ENCODE measurements around the gene ABI3BP.

Gene ABI3BP

DNA sequence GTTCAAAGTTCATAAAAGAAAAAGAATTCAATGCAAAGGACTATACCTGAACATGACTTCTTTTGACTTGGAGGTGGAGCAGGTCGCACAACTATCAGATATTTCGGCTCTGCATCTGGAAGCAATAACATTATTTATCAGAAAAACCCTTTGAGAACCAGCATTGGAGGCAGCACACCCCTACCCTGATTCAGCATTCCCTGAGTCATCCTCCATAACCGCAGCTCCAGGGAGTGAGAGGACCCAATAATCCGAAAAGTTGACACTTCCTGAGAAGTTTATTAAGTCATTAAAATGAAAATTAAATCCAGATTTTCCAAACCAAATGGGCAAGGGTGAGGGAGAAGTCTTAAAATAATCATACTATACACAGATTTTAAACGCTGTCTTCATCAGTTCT lies 90.6 kb downstream of the ABI3BP start:
- Histone ChIP-seq H3K9ac (ENCODE audit: low read depth, low read length) (no peak overlapping the region), H3K9me3 (ENCODE audit: control insufficient read depth, insufficient read depth, low read length) (no peaks in the 10 kb centered on the region), H3K36me3 (ENCODE audit: insufficient read depth, low read length) (no peaks in the 10 kb centered on the region), H3K4me1 (ENCODE audit: insufficient read depth, low read length) (no peaks in the 10 kb centered on the region)

DNA sequence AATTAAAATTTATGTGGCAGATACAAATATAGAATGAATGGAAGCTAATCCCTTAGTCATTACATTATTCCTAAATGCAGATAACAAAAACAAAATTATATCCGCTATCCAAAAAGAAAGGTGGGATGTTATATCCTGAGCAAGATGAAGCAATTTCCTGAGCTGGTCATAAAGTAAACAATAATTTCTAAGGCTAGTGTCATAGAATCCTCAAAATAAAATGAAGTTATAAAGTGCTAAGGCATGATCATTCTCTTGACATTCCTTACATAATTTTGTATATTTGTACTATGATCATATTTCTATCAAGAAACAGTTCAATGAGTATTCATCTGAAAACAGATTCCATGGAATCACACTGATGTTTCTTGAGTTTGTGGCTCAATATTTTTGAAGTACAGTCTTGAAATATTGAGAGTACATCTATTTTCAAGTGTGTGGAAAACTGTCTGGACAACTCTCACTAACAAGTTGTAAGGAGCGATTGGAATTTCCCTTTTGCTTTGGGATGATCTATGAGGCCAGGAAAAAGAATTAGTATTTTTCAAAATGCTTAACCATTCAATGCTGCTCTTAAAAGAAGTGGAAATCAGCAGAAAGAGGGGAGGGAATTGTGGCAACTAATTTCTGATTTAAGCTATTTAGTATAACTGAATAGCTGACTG lies 92.4 kb downstream of the ABI3BP start:
- no peaks in the 10 kb centered on the region for H3K9me3 ChIP-seq (ENCODE audit: control insufficient read depth, insufficient read depth, low read length)
- no peaks in the 10 kb centered on the region for H3K4me1 ChIP-seq (ENCODE audit: insufficient read depth, low read length)
- no peaks in the 10 kb centered on the region for H3K36me3 ChIP-seq (ENCODE audit: insufficient read depth, low read length)
- H3K9ac ChIP-seq (ENCODE audit: low read depth, low read length): no peak overlapping the region

DNA sequence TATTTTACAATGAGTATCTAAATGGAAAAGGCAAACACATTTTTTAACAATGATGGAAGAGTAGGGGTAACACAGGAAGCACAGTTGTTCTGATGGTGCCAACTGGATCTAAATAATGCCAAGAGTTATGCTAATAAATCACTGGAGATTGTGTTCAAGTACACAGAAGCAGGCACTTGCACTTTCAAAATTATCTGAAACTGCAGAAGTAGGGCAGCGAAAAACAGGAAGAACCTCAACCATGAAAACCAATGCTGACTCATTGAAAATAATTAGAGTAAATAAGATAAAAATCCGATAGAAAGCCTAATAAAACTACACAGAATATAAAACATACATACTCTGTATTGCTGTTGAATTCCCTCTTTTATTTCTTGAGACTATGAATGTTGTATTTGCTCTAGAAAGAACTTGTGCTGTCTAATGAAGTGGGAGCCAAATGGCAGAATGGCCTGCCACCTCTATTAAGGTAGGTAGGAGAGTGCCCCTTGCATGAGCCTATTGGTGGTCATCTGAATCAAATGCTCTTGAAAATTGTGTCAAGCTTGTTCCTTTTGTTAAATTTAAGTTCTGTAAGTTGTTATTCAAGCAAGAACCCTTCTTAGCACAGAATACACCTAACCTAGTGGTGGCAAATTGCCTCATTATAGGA lies 93.7 kb downstream of the ABI3BP start:
- Histone ChIP-seq H3K4me1 (ENCODE audit: insufficient read depth, low read length) (no peaks in the 10 kb centered on the region), H3K9me3 (ENCODE audit: control insufficient read depth, insufficient read depth, low read length) (no peaks in the 10 kb centered on the region), H3K9ac (ENCODE audit: low read depth, low read length) (no peak overlapping the region), H3K36me3 (ENCODE audit: insufficient read depth, low read length) (no peaks in the 10 kb centered on the region)

DNA sequence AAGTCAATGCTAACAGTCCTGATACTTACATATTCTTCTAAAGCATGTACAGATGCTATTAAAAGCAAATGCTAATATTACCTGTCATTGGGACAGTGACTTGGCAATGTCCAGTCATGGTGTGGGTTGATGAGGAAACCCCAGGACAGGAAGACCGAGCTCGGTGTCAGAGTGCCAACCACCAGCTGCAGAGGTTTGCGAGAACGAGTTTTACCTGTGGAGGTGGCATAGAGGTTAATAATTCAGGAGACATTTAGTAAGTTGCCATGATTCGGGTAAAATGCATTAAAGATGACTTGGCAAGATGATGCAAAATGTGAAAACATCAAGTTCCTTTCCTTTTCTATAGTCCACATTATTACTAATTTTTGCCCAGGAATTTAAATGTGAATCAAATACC lies 94.5 kb downstream of the ABI3BP start:
- Histone ChIP-seq H3K4me1 (ENCODE audit: insufficient read depth, low read length) (no peaks in the 10 kb centered on the region), H3K36me3 (ENCODE audit: insufficient read depth, low read length) (no peaks in the 10 kb centered on the region), H3K9me3 (ENCODE audit: control insufficient read depth, insufficient read depth, low read length) (no peaks in the 10 kb centered on the region), H3K9ac (ENCODE audit: low read depth, low read length) (no peak overlapping the region)

DNA sequence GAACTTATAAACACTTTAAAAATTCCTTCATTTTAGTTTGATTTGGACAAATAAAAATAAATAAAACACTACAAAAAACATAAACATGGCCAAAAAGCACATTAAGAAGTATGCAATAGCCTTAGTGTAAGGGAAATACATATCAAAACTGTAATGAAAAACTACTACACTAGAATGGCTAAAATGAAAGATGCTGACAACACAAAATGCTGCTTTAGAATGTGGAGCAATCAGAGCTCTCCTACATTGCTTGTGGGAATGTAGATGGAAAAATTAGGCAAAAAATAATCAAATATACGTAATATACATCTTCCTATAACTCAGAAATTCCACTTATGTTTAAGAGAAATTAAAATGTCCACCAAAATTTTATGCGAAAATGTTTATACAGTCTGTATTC lies 96.2 kb downstream of the ABI3BP start:
- H3K36me3 ChIP-seq (ENCODE audit: insufficient read depth, low read length): no peaks in the 10 kb centered on the region

DNA sequence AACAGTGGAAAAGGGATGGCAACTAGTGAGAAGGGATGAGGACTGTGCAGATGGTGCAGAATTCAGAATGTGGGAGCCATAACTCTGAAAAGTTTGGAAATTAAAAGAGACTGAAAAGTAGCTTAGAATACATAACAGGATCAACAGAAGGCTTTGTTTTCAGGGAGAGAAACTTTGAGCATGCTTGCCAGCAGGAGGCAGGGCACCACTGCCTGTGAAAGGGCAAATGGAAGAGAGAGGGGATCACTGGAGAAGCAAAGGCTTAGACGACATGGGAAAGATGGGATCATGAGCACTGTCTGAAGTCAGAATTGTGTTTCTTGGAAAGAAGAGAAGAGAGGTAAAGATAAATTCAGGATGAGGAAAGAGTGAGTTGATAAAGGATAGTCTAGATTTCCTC lies 99.6 kb downstream of the ABI3BP start:
- Histone ChIP-seq H3K4me1 (ENCODE audit: insufficient read depth, low read length) (no peaks in the 10 kb centered on the region), H3K36me3 (ENCODE audit: insufficient read depth, low read length) (no peaks in the 10 kb centered on the region), H3K9ac (ENCODE audit: low read depth, low read length) (no peak overlapping the region), H3K9me3 (ENCODE audit: control insufficient read depth, insufficient read depth, low read length) (no peaks in the 10 kb centered on the region)

More for the DNA sequence above, 96.2 kb downstream of the ABI3BP start:
- Histone ChIP-seq H3K9ac (ENCODE audit: low read depth, low read length) (no peak overlapping the region), H3K4me1 (ENCODE audit: insufficient read depth, low read length) (no peaks in the 10 kb centered on the region), H3K9me3 (ENCODE audit: control insufficient read depth, insufficient read depth, low read length) (no peaks in the 10 kb centered on the region)

DNA sequence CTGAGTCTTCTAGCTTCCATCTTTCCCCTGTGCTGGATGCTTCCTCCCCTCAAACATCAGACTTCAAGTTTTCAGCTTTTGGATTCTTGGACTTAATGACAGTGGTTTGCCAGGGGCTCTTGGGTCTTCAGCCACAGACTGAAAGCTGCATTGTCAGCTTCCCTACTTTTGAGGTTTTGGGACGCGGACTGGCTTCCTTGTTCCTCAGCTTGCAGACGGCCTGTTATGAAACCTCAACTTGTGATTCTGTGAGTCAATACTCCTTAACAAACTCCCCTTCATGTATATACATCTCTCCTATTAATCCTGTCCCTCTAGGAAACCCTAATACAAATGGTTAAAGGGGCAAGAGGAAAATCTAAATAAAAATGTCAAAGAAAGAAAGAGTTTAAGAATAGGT lies 100.1 kb downstream of the ABI3BP start:
- Histone ChIP-seq H3K9ac (ENCODE audit: low read depth, low read length) (no peak overlapping the region), H3K4me1 (ENCODE audit: insufficient read depth, low read length) (no peaks in the 10 kb centered on the region), H3K9me3 (ENCODE audit: control insufficient read depth, insufficient read depth, low read length) (no peaks in the 10 kb centered on the region), H3K36me3 (ENCODE audit: insufficient read depth, low read length) (no peaks in the 10 kb centered on the region)

DNA sequence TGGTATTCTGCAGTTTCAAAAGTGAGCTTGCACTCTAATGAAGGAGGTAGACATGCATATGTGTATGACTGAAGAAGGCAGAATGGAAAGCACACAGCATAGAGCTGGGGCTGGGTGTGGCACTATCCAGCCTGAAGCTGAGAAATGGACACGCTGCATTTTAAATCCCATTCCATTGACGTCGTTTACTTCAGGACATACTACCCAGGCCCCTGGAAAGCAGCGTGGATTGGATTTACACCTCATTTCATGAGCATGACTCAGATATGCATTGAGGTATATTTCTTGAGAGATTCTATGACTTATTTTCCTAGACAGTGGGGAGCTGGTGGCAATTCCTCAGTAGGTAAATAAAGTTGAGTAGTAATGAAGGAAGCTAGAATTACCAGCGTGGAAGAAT lies 101.4 kb downstream of the ABI3BP start:
- Histone ChIP-seq H3K4me1 (ENCODE audit: insufficient read depth, low read length) (no peaks in the 10 kb centered on the region), H3K9me3 (ENCODE audit: control insufficient read depth, insufficient read depth, low read length) (no peaks in the 10 kb centered on the region), H3K36me3 (ENCODE audit: insufficient read depth, low read length) (no peaks in the 10 kb centered on the region), H3K9ac (ENCODE audit: low read depth, low read length) (no peak overlapping the region)

DNA sequence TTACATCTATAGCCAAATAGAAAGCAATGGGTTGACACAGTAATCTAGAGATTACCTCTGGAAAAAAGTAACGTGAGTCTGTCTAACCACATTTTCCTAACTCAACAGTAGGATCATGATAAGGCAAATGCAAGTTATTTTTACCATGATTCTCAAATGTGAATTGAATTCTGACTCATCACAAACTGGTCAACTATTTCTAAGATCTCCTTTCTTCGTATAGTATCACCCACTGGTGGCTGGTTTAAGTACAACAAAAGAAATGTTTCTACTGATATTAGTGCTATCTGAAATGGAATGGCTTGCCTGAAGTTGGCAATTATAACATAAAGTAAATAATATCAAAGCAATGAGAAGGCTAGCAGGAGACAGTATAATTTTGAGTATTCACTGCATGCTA lies 102.2 kb downstream of the ABI3BP start:
- Histone ChIP-seq H3K4me1 (ENCODE audit: insufficient read depth, low read length) (no peaks in the 10 kb centered on the region), H3K36me3 (ENCODE audit: insufficient read depth, low read length) (no peaks in the 10 kb centered on the region), H3K9ac (ENCODE audit: low read depth, low read length) (no peak overlapping the region), H3K9me3 (ENCODE audit: control insufficient read depth, insufficient read depth, low read length) (no peaks in the 10 kb centered on the region)

DNA sequence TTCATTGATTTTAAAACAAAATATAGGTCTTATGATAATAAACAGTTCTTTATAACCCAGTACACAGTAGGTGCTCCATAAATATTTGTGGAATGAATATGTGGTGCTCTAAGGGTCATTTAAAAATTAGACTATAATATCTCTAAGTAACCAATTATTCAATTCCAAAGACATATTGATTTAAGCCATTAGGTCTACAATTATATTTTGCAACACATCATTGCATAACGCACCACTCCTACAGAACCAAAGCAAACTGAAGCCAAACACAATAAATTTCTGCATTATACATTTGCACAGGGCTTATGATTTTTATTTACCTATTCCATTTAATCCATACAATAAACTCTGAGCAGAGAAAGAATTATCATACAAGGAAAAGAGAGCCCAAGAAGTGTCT lies 104.3 kb downstream of the ABI3BP start:
- no peaks in the 10 kb centered on the region for H3K4me1 ChIP-seq (ENCODE audit: insufficient read depth, low read length)

DNA sequence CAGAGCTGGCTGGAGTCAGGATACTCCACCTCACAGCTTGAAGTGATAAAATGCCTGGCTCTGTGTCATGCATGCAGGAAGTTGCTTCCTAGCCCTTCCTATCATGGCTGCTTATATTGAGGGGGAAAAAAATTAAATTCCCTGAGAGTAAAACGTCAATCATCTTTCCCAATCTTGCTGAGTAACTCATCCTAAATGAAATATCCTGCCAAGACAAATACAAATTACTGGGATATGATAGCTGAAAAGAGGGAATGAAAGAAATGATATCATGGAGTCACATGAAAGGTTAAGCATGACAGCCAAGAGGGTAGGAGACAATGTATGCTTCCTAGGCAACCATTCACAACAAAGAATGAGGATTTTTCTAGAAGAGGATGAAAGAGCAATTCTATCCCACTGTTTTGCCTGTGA lies 110.6 kb downstream of the ABI3BP start:
- Histone ChIP-seq H3K9me3 (ENCODE audit: control insufficient read depth, insufficient read depth, low read length) (no peaks in the 10 kb centered on the region), H3K36me3 (ENCODE audit: insufficient read depth, low read length) (no peaks in the 10 kb centered on the region), H3K9ac (ENCODE audit: low read depth, low read length) (no peak overlapping the region), H3K4me1 (ENCODE audit: insufficient read depth, low read length) (no peaks in the 10 kb centered on the region)

More for the DNA sequence above, 104.3 kb downstream of the ABI3BP start:
- no peak overlapping the region for H3K9ac ChIP-seq (ENCODE audit: low read depth, low read length)
- no peaks in the 10 kb centered on the region for H3K9me3 ChIP-seq (ENCODE audit: control insufficient read depth, insufficient read depth, low read length)
- no peaks in the 10 kb centered on the region for H3K36me3 ChIP-seq (ENCODE audit: insufficient read depth, low read length)

DNA sequence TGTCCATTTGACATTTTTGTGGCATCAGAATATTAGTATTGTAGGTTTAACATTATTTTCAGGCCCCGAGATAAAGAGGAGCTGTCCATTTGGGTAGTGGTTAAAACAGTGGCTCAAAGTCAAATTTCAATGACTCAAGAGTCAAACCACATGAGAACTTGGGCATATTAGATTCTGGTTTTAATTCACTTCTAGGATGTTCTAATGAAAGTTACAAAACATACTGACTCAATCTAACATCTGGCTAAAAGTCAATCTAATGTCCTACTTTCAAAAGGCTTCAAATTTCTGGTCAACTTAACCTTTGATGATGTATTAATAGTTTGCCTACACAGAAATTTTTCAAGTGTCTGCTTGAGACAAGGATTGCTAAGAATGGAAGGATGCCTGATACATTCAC lies 112.4 kb downstream of the ABI3BP start:
- Histone ChIP-seq H3K36me3 (ENCODE audit: insufficient read depth, low read length) (no peaks in the 10 kb centered on the region), H3K9me3 (ENCODE audit: control insufficient read depth, insufficient read depth, low read length) (no peaks in the 10 kb centered on the region), H3K4me1 (ENCODE audit: insufficient read depth, low read length) (no peaks in the 10 kb centered on the region), H3K9ac (ENCODE audit: low read depth, low read length) (no peak overlapping the region)

DNA sequence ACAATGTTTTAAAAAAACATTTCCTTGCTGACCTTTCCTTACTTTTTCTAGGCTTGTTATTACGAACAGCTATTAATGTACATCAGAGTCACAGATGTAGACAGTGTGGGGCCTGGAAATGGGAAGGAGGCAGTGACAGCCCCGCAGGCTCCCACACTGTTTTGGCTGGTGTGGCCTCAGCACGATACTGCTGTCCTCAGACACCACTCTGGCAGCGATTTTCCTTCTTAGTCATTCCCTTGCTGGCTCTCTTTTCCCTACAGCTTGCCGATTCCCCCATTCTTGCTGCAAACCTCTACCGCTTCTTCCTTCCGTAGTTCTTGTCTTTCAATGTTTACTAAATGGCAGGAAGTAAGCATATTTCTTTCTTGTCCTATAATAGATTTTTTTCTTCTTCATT lies 113.1 kb downstream of the ABI3BP start:
- H3K9ac ChIP-seq (ENCODE audit: low read depth, low read length): no peak overlapping the region
- no peaks in the 10 kb centered on the region for H3K9me3 ChIP-seq (ENCODE audit: control insufficient read depth, insufficient read depth, low read length)
- no peaks in the 10 kb centered on the region for H3K4me1 ChIP-seq (ENCODE audit: insufficient read depth, low read length)
- H3K36me3 ChIP-seq (ENCODE audit: insufficient read depth, low read length): no peaks in the 10 kb centered on the region

DNA sequence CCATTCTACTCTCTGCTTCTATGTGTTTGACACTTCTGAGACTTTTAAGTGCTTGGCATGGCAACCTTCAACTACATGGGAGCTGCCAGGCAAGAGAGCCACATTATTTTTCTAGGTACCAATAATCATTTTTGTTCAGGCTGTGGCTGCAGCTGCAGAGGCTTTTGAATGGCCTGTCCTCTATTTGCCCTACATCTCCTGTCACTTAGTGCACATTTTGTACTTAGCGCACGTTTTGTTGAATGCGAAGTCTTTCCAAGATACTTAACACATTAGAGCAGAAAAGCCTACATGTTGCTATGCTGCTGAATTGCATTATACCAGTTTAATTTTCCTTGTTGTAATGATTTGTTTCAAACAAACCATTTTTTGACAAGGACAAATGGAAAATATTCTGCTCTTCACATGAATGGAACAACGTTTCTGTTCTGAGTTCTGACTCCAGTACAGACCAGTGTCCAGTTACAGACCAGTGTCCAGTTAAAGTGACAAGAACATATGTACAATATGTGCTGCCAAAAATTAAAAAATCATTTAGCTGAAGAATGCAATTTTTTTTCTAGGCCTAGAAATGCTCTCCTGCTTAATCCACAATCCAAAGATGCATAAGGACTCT lies 113.9 kb downstream of the ABI3BP start:
- H3K4me1 ChIP-seq (ENCODE audit: insufficient read depth, low read length): no peaks in the 10 kb centered on the region
- no peak overlapping the region for H3K9ac ChIP-seq (ENCODE audit: low read depth, low read length)
- H3K9me3 ChIP-seq (ENCODE audit: control insufficient read depth, insufficient read depth, low read length): no peaks in the 10 kb centered on the region
- H3K36me3 ChIP-seq (ENCODE audit: insufficient read depth, low read length): no peaks in the 10 kb centered on the region

DNA sequence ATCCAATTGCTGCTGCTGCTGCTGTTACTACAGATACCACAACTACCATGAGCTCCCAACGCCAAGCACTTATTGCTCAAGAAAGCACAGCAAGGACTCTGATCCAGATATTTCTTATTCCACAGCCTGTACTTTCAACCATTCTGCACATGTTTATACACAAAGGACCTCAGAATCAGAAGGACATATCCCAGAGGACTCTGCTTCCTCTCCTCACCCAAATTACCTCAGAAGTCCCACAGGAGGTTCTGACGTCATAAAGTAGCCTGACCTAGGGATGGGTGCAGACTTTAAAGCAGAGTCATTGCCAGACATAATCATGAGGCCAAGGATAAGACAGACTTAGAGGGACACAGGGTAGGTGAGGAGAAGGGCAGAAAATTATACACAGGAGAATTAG lies 115.9 kb downstream of the ABI3BP start:
- no peaks in the 10 kb centered on the region for H3K4me1 ChIP-seq (ENCODE audit: insufficient read depth, low read length)
- H3K36me3 ChIP-seq (ENCODE audit: insufficient read depth, low read length): no peaks in the 10 kb centered on the region
- no peak overlapping the region for H3K9ac ChIP-seq (ENCODE audit: low read depth, low read length)
- H3K9me3 ChIP-seq (ENCODE audit: control insufficient read depth, insufficient read depth, low read length): no peaks in the 10 kb centered on the region
